Measurements from ENCODE around the gene PDGFC. TPM values are rescaled to one million over a fixed set of nuclear protein-coding genes. Genes with fewer than 3 reads are reported as not detected.

The PDGFC gene
- total RNA-seq, 3 donors from 2014 or later: 0.05 to 0.40 TPM; not detected in 1

DNA sequence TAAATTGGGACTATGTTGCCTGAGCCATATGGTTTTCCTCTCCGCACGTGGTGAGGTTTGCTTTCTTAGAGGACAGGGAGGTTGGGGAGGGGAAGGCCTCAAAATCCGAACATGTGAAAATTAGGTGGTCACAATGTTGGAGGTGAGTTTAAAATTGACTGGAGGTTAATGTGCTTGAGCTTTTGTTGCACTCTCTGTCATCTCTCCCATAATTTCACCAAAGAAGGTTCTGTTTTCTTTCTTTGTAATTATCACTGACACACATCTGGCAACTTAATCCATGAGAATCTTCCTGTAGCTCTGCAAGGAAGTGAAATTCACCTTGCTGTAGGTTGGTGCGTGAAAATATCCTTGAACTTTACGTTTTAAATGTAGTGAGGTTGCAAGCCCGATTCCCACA lies 225.5 kb downstream of the PDGFC start:
- Mint-ChIP-seq H3K36me3 (ENCODE audit: insufficient read depth) (no peaks in the 10 kb centered on the region), H3K27me3 (ENCODE audit: low read depth) (no peaks in the 10 kb centered on the region), H3K9me3 (peaks cover 3% of the 10 kb centered on the region), H3K4me1 (ENCODE audit: low read depth) (no peaks in the 10 kb centered on the region), H3K4me3 (no peak overlapping the region)
- ATAC-seq (no peak), DNase-seq (no peak)

DNA sequence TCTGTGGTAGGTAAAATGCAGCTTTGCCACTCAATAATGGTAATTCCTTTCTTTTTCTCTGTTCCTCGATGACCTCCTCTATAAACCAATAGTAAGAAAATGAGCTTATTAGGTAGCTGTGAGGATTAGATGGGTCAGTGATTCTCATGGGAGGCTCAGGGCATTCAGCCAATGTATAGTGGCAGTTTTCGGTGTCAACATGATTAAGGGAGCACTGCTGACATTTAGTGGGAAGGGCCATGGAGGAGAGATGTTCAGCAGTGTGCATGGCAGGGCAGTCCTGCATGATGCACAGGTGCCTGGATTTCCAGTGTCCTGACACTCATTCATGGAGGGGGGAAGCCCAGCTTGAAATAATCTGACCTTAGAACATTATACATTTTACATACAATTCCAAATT lies 232.8 kb downstream of the PDGFC start:
- no peak overlapping the region for H3K4me3 Mint-ChIP-seq
- DNase-seq: no peak
- no peaks in the 10 kb centered on the region for H3K36me3 Mint-ChIP-seq (ENCODE audit: insufficient read depth)
- no peaks in the 10 kb centered on the region for H3K27me3 Mint-ChIP-seq (ENCODE audit: low read depth)
- H3K9me3 Mint-ChIP-seq: peaks cover 8% of the 10 kb centered on the region
- no peak for ATAC-seq
- no peaks in the 10 kb centered on the region for H3K4me1 Mint-ChIP-seq (ENCODE audit: low read depth)

DNA sequence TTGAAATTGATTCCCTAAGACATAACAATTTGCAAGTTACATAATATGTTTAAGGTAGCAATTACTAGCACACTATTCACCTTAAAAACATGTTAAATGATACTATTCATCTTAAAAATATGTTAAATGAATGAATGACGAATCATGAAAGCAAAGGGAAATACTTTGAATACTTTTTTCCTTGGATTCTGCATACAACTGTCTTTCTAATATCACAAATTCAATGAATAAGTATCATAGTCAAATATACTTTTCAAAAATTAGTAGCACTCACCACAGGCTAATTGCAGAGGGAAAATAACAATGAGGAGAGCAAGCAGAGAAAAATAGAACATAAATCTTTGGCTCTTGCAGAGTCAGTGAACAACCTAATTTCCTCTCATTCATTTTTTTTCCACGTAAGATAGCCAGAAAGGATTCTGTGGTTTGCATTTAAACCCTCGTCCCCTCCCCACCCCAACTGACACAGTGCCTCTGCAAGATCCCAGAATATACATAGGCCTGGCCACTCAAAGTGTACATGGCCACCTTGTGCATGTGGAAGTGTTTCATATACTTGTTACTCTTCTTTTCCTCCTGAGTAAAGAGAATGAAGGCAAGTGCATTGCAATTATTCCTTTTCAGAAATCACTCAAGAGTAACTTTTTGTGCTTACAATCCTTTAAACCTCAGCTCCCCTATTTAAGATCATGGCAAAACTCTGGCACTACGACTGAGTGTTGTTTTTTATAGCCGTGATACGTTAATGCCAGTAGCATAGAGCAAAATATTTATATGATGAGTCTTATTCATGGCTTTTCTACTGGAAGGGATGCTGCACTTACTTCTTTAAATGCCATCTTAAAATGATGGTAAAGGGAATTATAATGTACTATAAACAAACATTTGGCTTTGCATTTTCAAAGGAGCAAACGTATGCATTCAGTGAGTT lies 236.4 kb downstream of the PDGFC start:
- Mint-ChIP-seq H3K4me1 (ENCODE audit: low read depth) (no peaks in the 10 kb centered on the region), H3K4me3 (no peak overlapping the region), H3K36me3 (ENCODE audit: insufficient read depth) (no peaks in the 10 kb centered on the region), H3K9me3 (peaks cover 14% of the 10 kb centered on the region), H3K27me3 (ENCODE audit: low read depth) (no peaks in the 10 kb centered on the region)
- ATAC-seq (no peak), DNase-seq (no peak)

DNA sequence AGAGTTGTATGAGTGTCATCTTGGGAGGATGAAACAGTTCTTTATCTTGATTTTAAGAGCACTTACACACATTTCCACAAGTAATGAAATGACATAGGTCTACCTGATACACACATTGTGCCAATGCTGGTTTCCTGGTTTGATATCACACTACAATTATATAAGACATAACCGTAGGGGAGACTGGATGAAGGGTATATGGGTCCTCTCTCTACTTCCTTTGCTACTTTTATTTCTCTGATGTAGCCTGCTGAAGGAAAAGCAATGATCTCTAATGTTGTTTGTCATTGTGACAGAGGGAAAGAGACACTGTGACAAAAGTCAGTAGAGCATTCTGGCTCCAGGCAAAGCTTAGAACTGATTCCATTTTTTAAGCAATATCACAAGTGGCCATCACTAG lies 238.0 kb downstream of the PDGFC start:
- H3K4me3 Mint-ChIP-seq: no peak overlapping the region

DNA sequence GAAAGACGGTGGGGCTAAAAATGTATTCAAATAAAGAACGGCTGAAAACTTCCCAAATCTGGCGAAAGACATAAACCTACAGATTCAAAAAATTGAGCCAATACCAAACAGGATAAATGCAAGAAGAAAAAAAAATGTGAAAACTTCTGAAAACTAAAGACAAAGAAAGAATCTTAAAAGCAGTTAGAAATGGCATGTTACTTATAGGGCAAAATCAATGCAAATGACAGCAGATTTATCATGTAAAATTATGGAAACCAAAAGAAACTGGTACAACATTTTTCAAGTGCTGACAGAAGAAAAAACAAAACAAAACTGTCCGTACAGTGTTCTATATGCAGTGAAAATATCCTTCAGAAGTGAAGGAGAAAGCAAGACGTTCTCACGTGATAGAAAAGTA lies 239.0 kb downstream of the PDGFC start:
- ATAC-seq (no peak), DNase-seq (no peak)
- Mint-ChIP-seq H3K36me3 (ENCODE audit: insufficient read depth) (no peaks in the 10 kb centered on the region), H3K9me3 (peaks cover 17% of the 10 kb centered on the region), H3K27me3 (ENCODE audit: low read depth) (no peaks in the 10 kb centered on the region), H3K4me3 (no peak overlapping the region), H3K4me1 (ENCODE audit: low read depth) (no peaks in the 10 kb centered on the region)

More for the DNA sequence above, 238.0 kb downstream of the PDGFC start:
- no peaks in the 10 kb centered on the region for H3K36me3 Mint-ChIP-seq (ENCODE audit: insufficient read depth)
- peaks cover 17% of the 10 kb centered on the region for H3K9me3 Mint-ChIP-seq
- ATAC-seq (no peak), DNase-seq (no peak)
- no peaks in the 10 kb centered on the region for H3K27me3 Mint-ChIP-seq (ENCODE audit: low read depth)
- H3K4me1 Mint-ChIP-seq (ENCODE audit: low read depth): no peaks in the 10 kb centered on the region

DNA sequence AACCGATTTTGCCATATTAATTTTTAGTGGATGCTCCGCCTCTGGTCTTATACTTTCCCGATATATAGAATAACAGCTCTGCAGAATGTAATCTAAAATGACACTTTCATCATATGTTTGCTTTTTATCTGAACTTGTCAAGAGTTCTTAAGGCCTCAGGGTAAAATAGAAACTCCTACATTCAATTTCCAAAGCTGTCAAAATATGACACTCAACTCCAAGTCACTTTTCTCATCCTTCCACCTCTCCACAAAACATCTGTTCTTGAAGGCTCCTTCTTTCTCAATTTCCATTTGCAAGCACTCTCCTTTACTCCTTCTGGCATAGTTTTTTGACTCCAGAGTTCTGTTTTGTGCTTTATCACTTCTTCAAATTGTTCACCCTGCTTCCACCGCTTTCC lies 242.2 kb downstream of the PDGFC start:
- Mint-ChIP-seq H3K4me1 (ENCODE audit: low read depth) (no peaks in the 10 kb centered on the region), H3K4me3 (no peak overlapping the region), H3K36me3 (ENCODE audit: insufficient read depth) (no peaks in the 10 kb centered on the region), H3K27me3 (ENCODE audit: low read depth) (no peaks in the 10 kb centered on the region), H3K9me3 (peaks cover 14% of the 10 kb centered on the region)
- DNase-seq (no peak), ATAC-seq (no peak)

DNA sequence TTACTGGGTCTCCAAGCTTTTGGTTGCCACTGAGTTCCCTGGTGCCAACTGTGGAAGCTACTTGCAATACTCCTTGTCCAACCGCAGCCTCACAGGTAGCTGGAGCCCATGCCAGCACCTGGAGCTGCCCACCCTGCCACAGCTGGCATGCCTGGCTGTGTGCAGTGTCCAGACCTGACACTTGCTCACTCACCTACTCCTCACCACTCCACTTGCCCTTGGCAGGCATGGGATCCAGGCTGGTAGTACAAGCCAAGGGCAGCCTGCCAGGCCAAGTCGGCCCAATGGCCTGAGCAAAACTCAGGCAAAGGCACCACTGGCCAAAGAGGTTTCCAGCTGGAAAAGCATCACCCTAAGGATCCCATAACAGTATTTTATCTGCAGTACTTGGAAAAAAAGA lies 246.3 kb downstream of the PDGFC start:
- no peak for ATAC-seq
- H3K27me3 Mint-ChIP-seq (ENCODE audit: low read depth): no peaks in the 10 kb centered on the region
- no peaks in the 10 kb centered on the region for H3K36me3 Mint-ChIP-seq (ENCODE audit: insufficient read depth)
- no peaks in the 10 kb centered on the region for H3K4me1 Mint-ChIP-seq (ENCODE audit: low read depth)
- no peak for DNase-seq
- no peak overlapping the region for H3K4me3 Mint-ChIP-seq
- peaks cover 20% of the 10 kb centered on the region for H3K9me3 Mint-ChIP-seq

DNA sequence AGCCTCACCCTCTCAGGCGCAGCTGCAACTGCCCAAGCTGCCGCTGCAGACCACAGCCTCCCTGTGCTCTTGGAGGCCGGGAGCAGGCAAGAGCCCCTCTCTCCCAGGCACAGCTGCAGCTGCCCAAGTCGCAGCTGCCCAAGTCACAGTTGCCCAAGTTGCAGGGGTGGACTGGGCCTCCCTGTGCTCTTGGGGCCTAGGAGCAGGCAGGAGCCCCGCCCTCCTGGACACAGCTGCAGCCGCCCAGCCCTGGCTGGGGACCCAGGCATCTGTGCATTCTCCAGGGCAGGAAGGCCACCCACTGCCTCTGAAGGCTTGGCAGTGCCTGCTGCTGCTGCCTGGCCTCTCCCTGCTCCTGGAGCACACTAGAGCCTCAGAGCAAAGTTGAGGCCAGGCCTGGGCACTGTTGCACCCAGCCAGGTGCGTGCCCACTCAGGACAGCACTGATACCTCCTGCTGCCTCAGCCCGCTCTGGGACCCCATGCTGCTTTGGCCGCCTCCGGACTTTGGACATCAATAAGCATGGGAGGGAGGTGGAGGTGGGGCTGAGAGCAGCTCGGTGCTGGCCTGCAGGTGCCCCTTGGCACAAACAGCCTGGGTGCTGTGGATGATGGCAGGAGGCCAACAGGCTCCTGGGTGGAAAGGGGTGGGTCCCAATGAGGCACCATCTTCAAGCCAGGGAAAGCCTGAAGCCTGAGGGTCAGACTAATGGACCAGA lies 247.5 kb downstream of the PDGFC start:
- Mint-ChIP-seq H3K9me3 (peaks cover 17% of the 10 kb centered on the region), H3K36me3 (ENCODE audit: insufficient read depth) (no peaks in the 10 kb centered on the region), H3K4me3 (no peak overlapping the region), H3K4me1 (ENCODE audit: low read depth) (no peaks in the 10 kb centered on the region), H3K27me3 (ENCODE audit: low read depth) (no peaks in the 10 kb centered on the region)
- no peak for ATAC-seq
- no peak for DNase-seq

DNA sequence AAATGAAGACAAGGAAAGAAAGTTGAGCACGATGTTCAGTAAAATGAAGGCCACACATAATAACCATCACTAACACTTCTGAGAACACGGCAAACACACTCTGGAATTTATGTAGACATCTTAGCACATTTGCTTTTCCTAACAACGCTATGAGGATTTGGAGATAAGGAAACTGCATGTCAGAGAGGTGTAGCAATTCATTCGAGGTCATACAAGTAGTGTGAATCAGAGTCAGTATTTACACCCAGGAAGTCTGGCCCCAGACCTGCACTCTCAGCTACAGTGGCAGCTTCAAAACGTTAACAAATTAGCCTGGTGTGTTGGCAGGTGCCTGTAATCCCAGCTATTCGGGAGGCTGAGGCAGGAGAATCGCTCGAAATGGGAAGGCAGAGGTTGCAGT lies 253.4 kb downstream of the PDGFC start:
- DNase-seq (no peak), ATAC-seq (no peak)
- Mint-ChIP-seq H3K9me3 (peaks cover 17% of the 10 kb centered on the region), H3K4me1 (ENCODE audit: low read depth) (no peaks in the 10 kb centered on the region), H3K36me3 (ENCODE audit: insufficient read depth) (no peaks in the 10 kb centered on the region), H3K4me3 (no peak overlapping the region), H3K27me3 (ENCODE audit: low read depth) (no peaks in the 10 kb centered on the region)

DNA sequence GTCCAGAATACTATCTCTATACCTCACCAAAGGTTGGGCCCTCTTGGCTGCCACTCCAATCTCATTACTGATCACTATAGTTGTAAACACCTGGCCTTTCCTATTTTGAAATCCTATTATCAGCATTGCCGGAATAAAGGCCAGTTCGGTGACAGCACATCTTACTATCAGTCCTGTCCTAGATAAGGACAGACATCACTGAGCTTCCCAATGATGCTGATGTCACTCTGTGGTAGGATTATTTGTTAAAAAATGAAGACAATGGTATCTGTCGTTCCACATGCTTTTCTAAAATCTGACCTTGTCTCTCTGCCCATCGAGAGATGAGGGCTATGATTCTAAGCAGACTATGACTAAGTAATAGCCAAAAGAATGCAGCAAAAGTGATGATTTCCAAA lies 260.4 kb downstream of the PDGFC start:
- no peak for DNase-seq
- peaks cover 6% of the 10 kb centered on the region for H3K9me3 Mint-ChIP-seq
- no peak for ATAC-seq
- no peaks in the 10 kb centered on the region for H3K27me3 Mint-ChIP-seq (ENCODE audit: low read depth)
- no peaks in the 10 kb centered on the region for H3K36me3 Mint-ChIP-seq (ENCODE audit: insufficient read depth)
- no peak overlapping the region for H3K4me3 Mint-ChIP-seq
- H3K4me1 Mint-ChIP-seq (ENCODE audit: low read depth): no peaks in the 10 kb centered on the region

Other genes with a start within 250 kb of the PDGFC start
- not detected for gene GLRB, start 104.4 kb upstream of the PDGFC start, total RNA-seq
- not detected for gene GRIA2, start 248.9 kb upstream of the PDGFC start, total RNA-seq